Thoracic aorta (tissue), 2 donors: ENCODE measurements around the gene LTA4H. TPM values are rescaled to one million over a fixed set of nuclear protein-coding genes. Genes with fewer than 3 reads are reported as not detected.
A peak's percentile ranks its signal among the peaks of the same experiment; 100 is the strongest.

Source experiments
- ATAC-seq: fragments of 150-250 bp; one replicate; pipeline ENCODE4 v1.8.0; 2017; ENCODE audit warnings: low read depth; ENCODE audit not compliant: insufficient number of reproducible peaks, low FRiP score
- DNase-seq: peaks from one replicate; pipeline ENCODE4 v3.0.0-alpha.2; 2020; ENCODE audit warnings: low spot score
- H3K27ac ChIP-seq, 2 donors: fragments of 200-600 bp; sonication (generic); 1 replicate in 1 of 2; 2 replicates in 1 of 2; pipeline ENCODE4 v1.5.1; 2016; ENCODE audit warnings: mild to moderate bottlenecking in 2 of 2, moderate library complexity in 2 of 2
- H3K27me3 ChIP-seq: fragments of 200-600 bp; sonication (generic); replicated peaks from 2 replicates; pipeline ENCODE4 v1.6.0; 2016; ENCODE audit warnings: mild to moderate bottlenecking; ENCODE audit not compliant: insufficient read depth
- H3K36me3 ChIP-seq: fragments of 200-600 bp; sonication (generic); one replicate; pipeline ENCODE4 v1.5.1; 2016
- H3K4me1 ChIP-seq, 2 donors: fragments of 200-600 bp; sonication (generic); 1 replicate in 1 of 2; 2 replicates in 1 of 2; pipeline versions ENCODE4 v1.5.1 to v1.6.0; 2016; ENCODE audit warnings: low read depth in 2 of 2, mild to moderate bottlenecking in 1 of 2; ENCODE audit not compliant: control insufficient read depth in 1 of 2
- H3K4me3 ChIP-seq: fragments of 200-600 bp; sonication (generic); 2 replicates; pipeline ENCODE4 v1.5.1; 2016; ENCODE audit warnings: mild to moderate bottlenecking
- H3K9me3 ChIP-seq: fragments of 200-600 bp; sonication (generic); 2 replicates; pipeline ENCODE4 v1.5.1; 2016
- CTCF ChIP-seq: fragments of 200-600 bp; sonication (generic); IDR thresholded peaks from one replicate; pipeline ENCODE4 v1.5.1; 2019; ENCODE audit warnings: antibody characterized with exemption
- total RNA-seq, 2 donors: library from RNA; depleted of rRNA; stranded (reverse); fragments of >200 nt; gene quantifications; one replicate each; pipeline versions ENCODE4 v1.1.0 to v1.2.3, GENCODE V29; 2016

LTA4H gene
- total RNA-seq, 2 donors from 2014 or later, result 39.9 to 68.5 TPM

DNA sequence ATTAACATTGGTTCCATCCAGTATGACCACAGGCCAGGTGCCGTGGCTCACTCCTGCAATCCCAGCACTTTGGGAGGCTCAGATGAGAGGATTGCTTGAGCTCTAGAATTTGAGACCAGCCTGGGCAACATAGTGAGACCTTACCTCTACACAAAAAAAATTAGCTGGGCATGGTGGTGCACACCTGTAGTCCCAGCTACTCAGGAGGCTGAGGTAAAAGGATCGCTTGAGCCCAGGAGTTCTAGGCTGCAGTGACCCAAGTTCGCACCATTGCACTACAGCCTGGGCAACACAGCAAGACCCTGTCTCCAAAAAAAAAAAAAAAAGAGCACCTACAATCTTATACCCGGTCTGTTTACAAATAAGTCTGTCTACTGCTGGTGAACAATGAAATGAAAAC lies 9.9 kb downstream of the LTA4H start:
- Histone ChIP-seq H3K4me3 (no peak overlapping the region), H3K27ac (no peak overlapping the region), H3K9me3 (no peaks in the 10 kb centered on the region), H3K36me3 (peaks cover 30% of the 10 kb centered on the region), H3K4me1 (no peaks in the 10 kb centered on the region), H3K27me3 (no peaks in the 10 kb centered on the region)
- DNase-seq (no peak), ATAC-seq (no peak)
- no peak for TF ChIP-seq CTCF

DNA sequence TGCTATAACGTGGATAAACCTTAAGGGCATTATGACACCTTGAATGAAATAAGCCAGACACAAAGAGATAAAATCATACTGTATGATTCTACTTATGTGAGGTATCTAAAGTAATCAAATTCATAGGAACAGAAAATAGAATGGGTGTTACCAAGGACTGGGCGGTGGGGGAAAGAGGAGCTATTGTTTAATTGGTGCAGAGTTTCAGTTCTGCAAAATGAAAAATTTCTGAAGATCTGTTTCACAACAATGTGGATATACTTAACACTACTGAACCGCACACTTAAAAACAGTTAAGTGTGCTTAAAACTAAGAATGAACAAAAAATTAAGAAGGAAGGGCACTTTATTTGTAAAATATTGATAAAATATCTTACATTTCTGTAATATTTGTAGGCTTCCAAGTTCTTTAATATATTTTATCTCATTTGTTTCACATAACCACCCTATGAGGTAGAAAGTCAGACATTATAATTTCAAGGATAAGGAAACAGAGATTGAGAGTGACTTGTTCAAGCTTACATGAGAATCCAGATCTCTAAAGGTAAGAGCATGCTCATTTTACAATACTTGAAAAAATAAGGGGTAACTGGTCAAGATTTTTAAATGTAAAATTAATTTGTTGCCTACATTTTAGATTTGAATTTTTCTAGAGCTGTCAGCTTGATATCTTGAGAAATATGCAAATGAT lies 14.9 kb downstream of the LTA4H start:
- TF ChIP-seq CTCF, result no peak
- Histone ChIP-seq H3K4me3 (no peak overlapping the region), H3K27me3 (no peaks in the 10 kb centered on the region), H3K27ac (no peak overlapping the region), H3K9me3 (no peaks in the 10 kb centered on the region), H3K36me3 (peaks cover 16% of the 10 kb centered on the region), H3K4me1 (peaks cover 0 to 8% of the 10 kb centered on the region in 2 donors)
- no peak for ATAC-seq
- DNase-seq, result no peak

GRCh38 chr12:96015672-96016071 lies 19.7 kb downstream of the LTA4H start:
- H3K4me1 ChIP-seq, result peaks cover 2 to 13% of the 10 kb centered on the region in 2 donors
- H3K27ac ChIP-seq, result peak overlapping the region in 1 of 2 donors; percentile 43
- ATAC-seq (no peak), DNase-seq (no peak)
- no peak overlapping the region for H3K4me3 ChIP-seq
- no peak for TF ChIP-seq CTCF
- peaks cover 20% of the 10 kb centered on the region for H3K36me3 ChIP-seq
- no peaks in the 10 kb centered on the region for H3K9me3 ChIP-seq
- H3K27me3 ChIP-seq, result no peaks in the 10 kb centered on the region

GRCh38 chr12:96014943-96015599 lies 20.3 kb downstream of the LTA4H start:
- Histone ChIP-seq H3K36me3 (peaks cover 26% of the 10 kb centered on the region), H3K27me3 (no peaks in the 10 kb centered on the region), H3K4me1 (peaks cover 2 to 13% of the 10 kb centered on the region in 2 donors), H3K4me3 (no peak overlapping the region), H3K27ac (peak overlapping the region in 1 of 2 donors; percentile 43), H3K9me3 (no peaks in the 10 kb centered on the region)
- ATAC-seq (no peak), DNase-seq (no peak)
- no peak for TF ChIP-seq CTCF

DNA sequence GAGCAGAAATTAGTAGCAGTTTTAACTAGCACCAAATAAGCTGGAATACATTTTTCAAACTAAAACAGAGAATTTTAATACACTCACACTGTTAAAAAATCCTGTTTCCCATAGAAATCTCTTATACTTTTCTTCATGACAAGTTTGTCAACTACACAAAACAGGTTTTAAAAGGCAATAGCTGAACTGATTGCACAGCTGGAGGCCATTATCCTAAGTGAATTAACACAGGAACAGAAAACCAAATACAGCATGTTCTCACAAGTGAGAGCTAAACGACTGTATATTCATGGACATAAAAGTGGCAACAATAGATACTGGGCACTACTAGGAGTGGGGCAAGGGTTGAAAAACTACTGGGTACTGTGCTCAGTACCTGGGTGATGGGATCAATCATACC lies 27.7 kb downstream of the LTA4H start:
- no peak overlapping the region for H3K27ac ChIP-seq
- TF ChIP-seq CTCF, result no peak
- no peaks in the 10 kb centered on the region for H3K9me3 ChIP-seq
- peaks cover 66% of the 10 kb centered on the region for H3K36me3 ChIP-seq
- ATAC-seq (no peak), DNase-seq (no peak)
- H3K4me3 ChIP-seq, result no peak overlapping the region
- H3K27me3 ChIP-seq, result no peaks in the 10 kb centered on the region
- H3K4me1 ChIP-seq, result no peaks in the 10 kb centered on the region
